Suprapubic skin (tissue), 4 donors: ENCODE results near the gene RNF114. TPM values are rescaled to one million over a fixed set of nuclear protein-coding genes. Genes with fewer than 3 reads are reported as not detected.

Source experiments
- DNase-seq, 2 donors: peaks; one replicate each; pipeline ENCODE4 v3.0.0-alpha.2; 2019; ENCODE audit warnings: low spot score in 2 of 2
- H3K27ac ChIP-seq: fragments of 200-600 bp; sonication (generic); one replicate; pipeline ENCODE4 v1.5.1; 2019
- H3K27me3 ChIP-seq: fragments of 200-600 bp; sonication (generic); one replicate; pipeline ENCODE4 v1.5.1; 2019
- H3K36me3 ChIP-seq: fragments of 200-600 bp; sonication (generic); one replicate; pipeline ENCODE4 v1.5.1; 2019
- H3K4me1 ChIP-seq: fragments of 200-600 bp; sonication (generic); one replicate; pipeline ENCODE4 v1.5.1; 2019
- H3K4me3 ChIP-seq: fragments of 200-600 bp; sonication (generic); one replicate; pipeline ENCODE4 v1.5.1; 2019; ENCODE audit warnings: mild to moderate bottlenecking
- H3K9me3 ChIP-seq: fragments of 200-600 bp; sonication (generic); one replicate; pipeline ENCODE4 v1.5.1; 2019
- EP300 ChIP-seq: sonication (generic); formaldehyde crosslinking; IDR thresholded peaks from one replicate; pipeline ENCODE4 v1.6.1; 2017; ENCODE audit warnings: antibody characterized with exemption
- POLR2A ChIP-seq, 2 donors: fragments of 450-650 bp; IDR thresholded peaks; one replicate each; pipeline ENCODE4 v1.6.1; 2017; ENCODE audit warnings: antibody characterized with exemption in 2 of 2, mild to moderate bottlenecking in 2 of 2, moderate library complexity in 2 of 2
- POLR2AphosphoS5 ChIP-seq, 3 donors: sonication (generic); formaldehyde crosslinking; IDR thresholded peaks; one replicate each; pipeline ENCODE4 v1.6.1; 2017; ENCODE audit warnings: antibody characterized with exemption in 3 of 3
- WGBS: methylation state at CpG from one replicate; pipeline ENCODE4 v1.1.5; 2018; 5-methylcytosine and 5-hydroxymethylcytosine counted together
- total RNA-seq, 4 donors: library from RNA; depleted of rRNA; stranded (reverse); fragments of >200 nt; gene quantifications; one replicate each; pipeline ENCODE4 v1.1.0, GENCODE V29; 2016
- TF ChIP-seq, protein P1 (sequence below), 2 donors: fragments of 200-600 bp in 1 of 2; fragments of 450-650 bp in 1 of 2; sonication (generic) in 1 of 2; IDR thresholded peaks; one replicate each; pipeline ENCODE4 v1.5.1; 2016 to 2019; ENCODE audit warnings: antibody characterized with exemption in 2 of 2, mild to moderate bottlenecking in 1 of 2, moderate library complexity in 1 of 2

The RNF114 gene
- total RNA-seq, 4 donors from 2014 or later, result 134 to 150 (median 138) TPM

GRCh38 chr20:49899541-49900383, 36.4 kb upstream of the RNF114 start:
- Histone ChIP-seq H3K9me3 (no peaks in the 10 kb centered on the region), H3K4me3 (no peak overlapping the region), H3K36me3 (peaks cover 16% of the 10 kb centered on the region), H3K27ac (no peak overlapping the region), H3K27me3 (no peaks in the 10 kb centered on the region), H3K4me1 (no peaks in the 10 kb centered on the region)
- 80% methylated on average over 10 of the region's 10 CpGs for whole genome bisulfite sequencing
- TF ChIP-seq, protein P1, sequence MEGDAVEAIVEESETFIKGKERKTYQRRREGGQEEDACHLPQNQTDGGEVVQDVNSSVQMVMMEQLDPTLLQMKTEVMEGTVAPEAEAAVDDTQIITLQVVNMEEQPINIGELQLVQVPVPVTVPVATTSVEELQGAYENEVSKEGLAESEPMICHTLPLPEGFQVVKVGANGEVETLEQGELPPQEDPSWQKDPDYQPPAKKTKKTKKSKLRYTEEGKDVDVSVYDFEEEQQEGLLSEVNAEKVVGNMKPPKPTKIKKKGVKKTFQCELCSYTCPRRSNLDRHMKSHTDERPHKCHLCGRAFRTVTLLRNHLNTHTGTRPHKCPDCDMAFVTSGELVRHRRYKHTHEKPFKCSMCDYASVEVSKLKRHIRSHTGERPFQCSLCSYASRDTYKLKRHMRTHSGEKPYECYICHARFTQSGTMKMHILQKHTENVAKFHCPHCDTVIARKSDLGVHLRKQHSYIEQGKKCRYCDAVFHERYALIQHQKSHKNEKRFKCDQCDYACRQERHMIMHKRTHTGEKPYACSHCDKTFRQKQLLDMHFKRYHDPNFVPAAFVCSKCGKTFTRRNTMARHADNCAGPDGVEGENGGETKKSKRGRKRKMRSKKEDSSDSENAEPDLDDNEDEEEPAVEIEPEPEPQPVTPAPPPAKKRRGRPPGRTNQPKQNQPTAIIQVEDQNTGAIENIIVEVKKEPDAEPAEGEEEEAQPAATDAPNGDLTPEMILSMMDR (IDR thresholded peaks at IDR 0.05), result no peak
- TF ChIP-seq POLR2AphosphoS5 (IDR thresholded peaks at IDR 0.05) (no peak), POLR2A (IDR thresholded peaks at IDR 0.05) (no peak)
- DNase-seq, result no peak

GRCh38 chr20:49901588-49901987, 34.6 kb upstream of the RNF114 start:
- DNase-seq, result peak in 1 of 2 donors; percentile 74
- no peaks in the 10 kb centered on the region for H3K9me3 ChIP-seq

GRCh38 chr20:49904440-49905214, 31.6 kb upstream of the RNF114 start:
- peak in 1 of 2 donors; percentile 36 for DNase-seq
- TF ChIP-seq POLR2A (IDR thresholded peaks at IDR 0.05) (no peak), EP300 (no peak), POLR2AphosphoS5 (IDR thresholded peaks at IDR 0.05) (no peak)
- TF ChIP-seq, protein P1 (IDR thresholded peaks at IDR 0.05), result no peak
- Histone ChIP-seq H3K27ac (no peak overlapping the region), H3K4me1 (no peaks in the 10 kb centered on the region), H3K27me3 (no peaks in the 10 kb centered on the region), H3K9me3 (no peaks in the 10 kb centered on the region), H3K36me3 (peaks cover 62% of the 10 kb centered on the region), H3K4me3 (no peak overlapping the region)
- WGBS, result 90% methylated on average over 17 of the region's 17 CpGs

More at GRCh38 chr20:49901588-49901987, 34.6 kb upstream of the RNF114 start:
- Histone ChIP-seq H3K27me3 (no peaks in the 10 kb centered on the region), H3K27ac (no peak overlapping the region), H3K36me3 (peaks cover 34% of the 10 kb centered on the region), H3K4me1 (no peaks in the 10 kb centered on the region), H3K4me3 (no peak overlapping the region)
- TF ChIP-seq, protein P1 (IDR thresholded peaks at IDR 0.05), result no peak
- TF ChIP-seq POLR2AphosphoS5 (IDR thresholded peaks at IDR 0.05), result no peak
- TF ChIP-seq POLR2A (IDR thresholded peaks at IDR 0.05), result no peak
- TF ChIP-seq EP300, result no peak
- 72% methylated on average over 3 of the region's 5 CpGs for WGBS

GRCh38 chr20:49905415-49906091, 30.6 kb upstream of the RNF114 start:
- H3K27ac ChIP-seq, result no peak overlapping the region
- H3K36me3 ChIP-seq, result peaks cover 71% of the 10 kb centered on the region
- H3K9me3 ChIP-seq, result no peaks in the 10 kb centered on the region
- no peaks in the 10 kb centered on the region for H3K27me3 ChIP-seq
- H3K4me3 ChIP-seq, result no peak overlapping the region
- WGBS, result 89% methylated on average over 22 of the region's 29 CpGs
- no peaks in the 10 kb centered on the region for H3K4me1 ChIP-seq
- peak in 1 of 2 donors; percentile 37 for DNase-seq
- TF ChIP-seq, protein P1 (IDR thresholded peaks at IDR 0.05), result no peak
